GM12878 (cell line): ENCODE results near the gene DCAF5. TPM values are rescaled to one million over a fixed set of nuclear protein-coding genes. Genes with fewer than 3 reads are reported as not detected.

Experiments used
- ATAC-seq: fragments of 200-7000 bp; cut with Tn5 transposase; 3 replicates; pipeline ENCODE4 v1.9.1; 2020; ENCODE audit warnings: mild to moderate bottlenecking, moderate library complexity
- BruUV-seq: library from RNA; stranded (reverse); fragments of 400-500 nt; replicated peaks from 2 replicates; lab custom pipeline; 2021; lab: Mats Ljungman, UMichigan
- CTCF ChIA-PET: fragments of 300-600 bp; sonication (Branson Sonifier 250); formaldehyde crosslinking; extraction: SDS; loops from one replicate; lab custom pipeline; 2021; ENCODE audit warnings: inconsistent platforms; lab: Yijun Ruan, JAX
- POLR2A ChIA-PET: fragments of 350-600 bp; formaldehyde crosslinking; extraction: SDS; loops from one replicate; lab custom pipeline; 2021; ENCODE audit warnings: inconsistent platforms; lab: Charles Lee
- RAD21 ChIA-PET: fragments of 300-600 bp; sonication (Branson Sonifier 250); formaldehyde crosslinking; loops from one replicate; lab custom pipeline; 2023; ENCODE audit warnings: antibody characterized with exemption; ENCODE audit not compliant: unreplicated experiment; lab: Charles Lee
- SMC1A ChIA-PET: fragments of 300-600 bp; sonication (Branson Sonifier 250); formaldehyde crosslinking; loops from one replicate; lab custom pipeline; 2023; ENCODE audit not compliant: unreplicated experiment, uncharacterized antibody; lab: Charles Lee
- DNase-seq: peaks from one replicate; pipeline ENCODE4 v3.0.0-alpha.2; 2011; ENCODE audit warnings: low read depth, low spot score
- FAIRE-seq: peaks from 3 replicates; lab custom pipeline; 2011; peaks lifted over from hg19 to GRCh38; lab: Jason Lieb, UNC
- H2AFZ ChIP-seq: 2 replicates; pipeline ENCODE4 v1.6.0; 2011; ENCODE audit warnings: low read depth, low read length, control low read depth; ENCODE audit not compliant: control insufficient read depth
- H3K27ac ChIP-seq: 2 replicates; pipeline ENCODE4 v1.5.1; 2011; ENCODE audit warnings: control low read depth; ENCODE audit not compliant: control insufficient read depth, insufficient read depth
- H3K27me3 ChIP-seq, 2 experiments: replicated peaks in 1 of 2; 2 replicates each; pipeline versions ENCODE4 v1.6.0 to v1.6.1; 2011; ENCODE audit warnings: low read length in 1 of 2; ENCODE audit not compliant: control insufficient read depth in 2 of 2, insufficient read depth in 2 of 2
- H3K36me3 ChIP-seq, 2 experiments: 2 replicates each; pipeline ENCODE4 v1.5.1; 2011; ENCODE audit warnings: low read length in 1 of 2; ENCODE audit not compliant: control insufficient read depth in 2 of 2, insufficient read depth in 2 of 2
- H3K4me1 ChIP-seq: 2 replicates; pipeline ENCODE4 v1.6.1; 2011; ENCODE audit warnings: mild to moderate bottlenecking, low read length, moderate library complexity, mixed read lengths; ENCODE audit not compliant: control insufficient read depth, insufficient read depth
- H3K4me2 ChIP-seq: 2 replicates; pipeline ENCODE4 v1.6.0; 2011; ENCODE audit warnings: control low read depth; ENCODE audit not compliant: control insufficient read depth, insufficient read depth
- H3K4me3 ChIP-seq: fragments of 200-600 bp; sonication (generic); 2 replicates; pipeline ENCODE4 v1.5.1; 2016
- H3K79me2 ChIP-seq: 2 replicates; pipeline ENCODE4 v1.6.0; 2011; ENCODE audit warnings: low read length; ENCODE audit not compliant: control insufficient read depth, insufficient read depth
- H3K9ac ChIP-seq: 2 replicates; pipeline ENCODE4 v1.8.0; 2011; ENCODE audit warnings: low read length, control low read depth, mixed read lengths; ENCODE audit not compliant: control insufficient read depth, insufficient read depth
- H3K9me3 ChIP-seq: replicated peaks from 3 replicates; pipeline ENCODE4 v1.5.1; 2011; ENCODE audit warnings: mild to moderate bottlenecking, low read length; ENCODE audit not compliant: control insufficient read depth, insufficient read depth
- H4K20me1 ChIP-seq: 2 replicates; pipeline ENCODE4 v1.6.0; 2011; ENCODE audit not compliant: control insufficient read depth, insufficient read depth
- BACH1 ChIP-seq: fragments of 450-650 bp; IDR thresholded peaks from 2 replicates; pipeline ENCODE4 v1.6.1; 2017; ENCODE audit warnings: mild to moderate bottlenecking, borderline replicate concordance
- CHD4 ChIP-seq: fragments of 200-600 bp; sonication (generic); IDR thresholded peaks from 2 replicates; pipeline ENCODE4 v1.6.1; 2016; ENCODE audit warnings: mild to moderate bottlenecking
- FOS ChIP-seq: IDR thresholded peaks from 3 replicates; pipeline ENCODE4 v1.6.1; 2011; ENCODE audit warnings: borderline replicate concordance; ENCODE audit not compliant: insufficient read length; ENCODE audit errors: extremely low read depth
- NFXL1 ChIP-seq: fragments of 450-650 bp; IDR thresholded peaks from 2 replicates; pipeline ENCODE4 v1.6.1; 2017; ENCODE audit warnings: antibody characterized with exemption, mild to moderate bottlenecking, borderline replicate concordance
- ZNF217 ChIP-seq: fragments of 450-650 bp; IDR thresholded peaks from 2 replicates; pipeline ENCODE4 v1.6.1; 2017; ENCODE audit warnings: antibody characterized with exemption, mild to moderate bottlenecking
- whole genome bisulfite sequencing: methylation state at CpG from one replicate; pipeline ENCODE4 v1.1.6; 2016; ENCODE audit warnings: low lambda C conversion rate; ENCODE audit not compliant: insufficient replicate concordance, insufficient coverage; ENCODE audit errors: missing lambda C conversion rate; 5-methylcytosine and 5-hydroxymethylcytosine counted together
- in situ Hi-C: fragments of 300-500 bp; cut with MboI; formaldehyde crosslinking; loops from 9 replicates; pipeline ENCODE4 v1.14.3; 2018; ENCODE audit warnings: mixed read lengths
- intact Hi-C: fragments of 100-400 bp; cut with micrococcal nuclease; formaldehyde crosslinking; loops from one replicate; pipeline ENCODE4 v1.14.2; 2022; ENCODE audit not compliant: unreplicated experiment
- polyA plus RNA-seq, 11 experiments: library from polyadenylated mRNA; depleted of rRNA in 4 of 11; unstranded in 6 of 11; stranded (reverse) in 5 of 11; fragments of >200 nt; fragmentation: Nextera tagmentation in 4 of 11; fragmentation: Illumina TruSeq in 1 of 11; extraction: Ambion mirVana in 4 of 11; extraction: Trizol in 1 of 11; gene quantifications; 1 replicate in 1 of 11; 2 replicates in 10 of 11; pipeline versions ENCODE4 v1.2.1 to v1.2.3, GENCODE V29; 2011 to 2016; ENCODE audit warnings: inconsistent platforms in 2 of 11, missing spikeins in 2 of 11, low read depth in 1 of 11
- total RNA-seq, 4 experiments: library from RNA; depleted of rRNA in 3 of 4; stranded (reverse); fragments of >200 nt in 3 of 4; fragmentation: Illumina TruSeq in 1 of 4; extraction: Trizol in 1 of 4; gene quantifications; 2 replicates each; pipeline versions ENCODE4 v1.2.1 to v1.2.3, GENCODE V29; 2013 to 2021

Gene DCAF5
- total and polyA plus RNA-seq, 10 of the 15 experiments (the other 5 are each of a cell fraction or from before 2014, with no cell fraction given): 6.8 to 38.1 (median 19.1) TPM

DNA sequence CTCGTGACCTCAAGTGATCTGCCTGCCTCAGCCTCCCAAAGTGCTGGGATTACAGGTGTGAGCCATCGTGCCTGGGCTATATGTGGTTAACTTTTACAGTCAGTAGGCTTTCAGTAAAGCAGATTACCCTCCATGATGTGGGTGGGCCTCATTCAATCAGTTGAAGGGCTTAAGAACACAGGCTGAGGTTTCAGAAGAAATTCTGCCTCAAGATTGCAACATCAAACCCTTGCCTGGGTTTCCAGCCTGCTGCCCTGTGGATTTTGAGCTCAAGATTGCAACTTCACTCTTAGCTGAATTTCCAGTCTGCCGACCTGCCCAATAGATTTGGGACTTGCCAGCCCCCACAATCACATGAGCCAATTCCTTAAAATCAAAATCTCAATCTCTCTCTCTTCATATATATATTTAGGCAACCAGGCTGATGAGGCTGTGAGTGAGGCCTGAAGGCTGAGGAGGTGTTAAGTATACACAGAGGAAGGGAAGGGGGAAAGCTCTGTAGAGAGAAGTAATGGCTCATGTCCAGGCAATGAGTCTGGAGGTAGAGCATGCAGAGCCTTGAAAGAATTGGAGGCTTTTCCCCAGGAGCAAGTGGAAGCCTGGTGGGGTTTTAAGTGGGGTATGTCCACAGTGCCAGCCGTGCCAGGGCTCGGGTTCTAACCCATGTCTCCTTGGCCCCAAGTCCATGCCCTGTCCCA is 140.5 kb downstream of the DCAF5 start:
- TF ChIP-seq BACH1: no peak
- no peak for TF ChIP-seq ZNF217
- TF ChIP-seq NFXL1: no peak
- ATAC-seq (no peak), FAIRE-seq (no peak), DNase-seq (no peak)
- CTCF ChIA-PET: no interaction called here
- no peak overlapping the region for H3K27ac ChIP-seq
- intact Hi-C loops: no loop called here
- no peaks in the 10 kb centered on the region for H3K79me2 ChIP-seq
- in situ Hi-C loops: no loop called here
- H3K4me2 ChIP-seq: no peak overlapping the region
- H3K9me3 ChIP-seq: no peaks in the 10 kb centered on the region
- 12% methylated on average over 5 of the region's 5 CpGs for WGBS
- no peak overlapping the region for H2AFZ ChIP-seq
- no peaks in the 10 kb centered on the region for H3K36me3 ChIP-seq
- H3K9ac ChIP-seq: no peak overlapping the region
- no peaks in the 10 kb centered on the region; a peak in 1 of 4 replicates for H3K27me3 ChIP-seq
- no peaks in the 10 kb centered on the region for H4K20me1 ChIP-seq
- BruUV-seq: no TSS peak
- no peak overlapping the region for H3K4me3 ChIP-seq
- SMC1A ChIA-PET: interaction anchor here (0.9 kb wide), 1 partner anchor 12 kb away, joined by 3 read pairs; no protein-coding TSS in a partner anchor
- H3K4me1 ChIP-seq: no peaks in the 10 kb centered on the region
- POLR2A ChIA-PET: no interaction called here
- RAD21 ChIA-PET: no interaction called here

DNA sequence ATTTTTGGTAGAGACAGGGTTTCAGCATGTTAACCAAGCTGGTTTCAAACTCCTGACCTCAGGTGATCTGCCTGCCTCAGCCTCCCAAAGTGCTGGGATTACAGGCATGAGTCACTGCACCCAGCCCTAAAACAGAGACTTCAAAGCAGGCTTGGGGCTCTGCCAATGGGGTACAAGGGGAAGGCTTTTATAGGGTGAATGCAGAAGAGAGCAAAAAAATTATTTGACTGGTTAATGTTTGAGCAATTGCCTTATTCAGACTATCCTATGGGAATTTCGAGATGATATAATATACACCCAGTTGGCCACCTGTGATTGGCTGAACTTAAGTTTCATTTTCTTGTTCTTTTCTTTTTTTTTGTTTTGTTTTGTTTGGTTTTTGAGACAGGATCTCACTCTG is 142.3 kb downstream of the DCAF5 start:
- no peaks in the 10 kb centered on the region for H3K79me2 ChIP-seq
- no peaks in the 10 kb centered on the region for H3K4me1 ChIP-seq
- RAD21 ChIA-PET: no interaction called here
- DNase-seq (no peak), FAIRE-seq (no peak), ATAC-seq (no peak)
- no peak overlapping the region for H3K9ac ChIP-seq
- POLR2A ChIA-PET: no interaction called here
- H3K4me3 ChIP-seq: no peak overlapping the region
- SMC1A ChIA-PET: no interaction called here
- CTCF ChIA-PET: no interaction called here
- H2AFZ ChIP-seq: no peak overlapping the region
- TF ChIP-seq FOS (no peak), CHD4 (no peak)
- H3K27ac ChIP-seq: no peak overlapping the region
- H3K36me3 ChIP-seq: no peaks in the 10 kb centered on the region
- H4K20me1 ChIP-seq: no peaks in the 10 kb centered on the region
- H3K4me2 ChIP-seq: no peak overlapping the region
- BruUV-seq: no TSS peak
- in situ Hi-C loops (no loop called here), intact Hi-C loops (no loop called here)
- 0% methylated on average over 1 of the region's 1 CpG for WGBS
- no peaks in the 10 kb centered on the region; a peak in 2 of 4 replicates for H3K27me3 ChIP-seq
- H3K9me3 ChIP-seq: no peaks in the 10 kb centered on the region
